ENCODE results near the gene E2F2.
"Not testable (repeated sequence)": the region's sequence is repeated elsewhere in the genome, so short reads cannot be mapped to it uniquely, and the experiment has no call there.

Gene E2F2

DNA sequence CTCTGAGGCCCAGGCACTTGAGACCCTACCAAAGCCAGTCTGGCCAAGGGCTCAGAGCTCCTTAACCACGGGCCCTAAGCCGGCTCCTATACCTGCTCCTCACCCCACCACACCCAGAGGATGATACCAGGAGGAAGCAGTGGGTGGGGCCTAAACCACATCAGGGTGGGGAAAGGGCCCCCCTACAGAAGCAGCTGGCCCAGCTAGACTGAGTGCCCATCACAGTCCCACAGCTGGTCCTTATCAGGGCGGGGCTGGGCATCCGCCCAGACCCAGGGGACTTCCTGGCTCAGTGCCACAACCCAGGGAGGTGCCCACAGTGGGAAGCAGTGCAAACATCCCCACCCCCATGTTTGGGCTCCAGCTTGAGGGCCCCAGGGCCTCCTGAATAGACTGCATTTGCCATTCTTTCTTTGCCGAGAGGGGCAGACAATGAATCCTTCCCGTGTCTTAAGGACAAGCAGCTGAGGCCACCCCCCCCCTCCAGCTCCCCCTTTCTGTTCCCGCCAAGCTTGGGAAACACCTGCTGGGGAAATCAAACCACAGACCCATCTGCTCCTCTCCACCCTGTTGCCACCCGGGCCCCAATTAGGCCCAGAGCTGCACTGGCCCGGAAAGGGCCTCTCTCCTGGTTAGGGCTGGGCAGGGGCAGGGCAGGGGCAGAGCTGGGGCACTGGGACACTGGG is 6.2 kb downstream of the E2F2 start:
- DNase-seq (ENCODE audit: low read depth, low spot score), result no peak

DNA sequence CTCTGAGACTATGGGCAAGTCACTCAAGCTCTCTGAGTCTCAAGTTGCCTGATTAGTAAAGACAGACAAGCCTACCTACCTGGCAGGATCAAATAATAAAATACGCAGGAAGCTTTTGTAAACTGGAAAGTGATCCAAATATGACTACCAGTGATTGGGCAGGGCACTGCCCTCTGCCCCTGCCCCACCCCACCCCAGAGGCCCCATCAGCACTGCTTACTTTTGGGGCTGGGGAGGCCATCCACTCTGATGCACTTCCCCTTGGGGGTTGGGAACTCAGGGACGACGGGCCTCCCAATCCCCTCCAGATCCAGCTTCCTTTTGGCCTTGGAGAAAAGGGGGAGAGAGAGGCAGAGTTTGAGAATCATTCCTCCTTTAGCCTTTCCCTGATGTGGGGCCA is 6.9 kb downstream of the E2F2 start:
- no peak for DNase-seq (ENCODE audit: low read depth, low spot score)

DNA sequence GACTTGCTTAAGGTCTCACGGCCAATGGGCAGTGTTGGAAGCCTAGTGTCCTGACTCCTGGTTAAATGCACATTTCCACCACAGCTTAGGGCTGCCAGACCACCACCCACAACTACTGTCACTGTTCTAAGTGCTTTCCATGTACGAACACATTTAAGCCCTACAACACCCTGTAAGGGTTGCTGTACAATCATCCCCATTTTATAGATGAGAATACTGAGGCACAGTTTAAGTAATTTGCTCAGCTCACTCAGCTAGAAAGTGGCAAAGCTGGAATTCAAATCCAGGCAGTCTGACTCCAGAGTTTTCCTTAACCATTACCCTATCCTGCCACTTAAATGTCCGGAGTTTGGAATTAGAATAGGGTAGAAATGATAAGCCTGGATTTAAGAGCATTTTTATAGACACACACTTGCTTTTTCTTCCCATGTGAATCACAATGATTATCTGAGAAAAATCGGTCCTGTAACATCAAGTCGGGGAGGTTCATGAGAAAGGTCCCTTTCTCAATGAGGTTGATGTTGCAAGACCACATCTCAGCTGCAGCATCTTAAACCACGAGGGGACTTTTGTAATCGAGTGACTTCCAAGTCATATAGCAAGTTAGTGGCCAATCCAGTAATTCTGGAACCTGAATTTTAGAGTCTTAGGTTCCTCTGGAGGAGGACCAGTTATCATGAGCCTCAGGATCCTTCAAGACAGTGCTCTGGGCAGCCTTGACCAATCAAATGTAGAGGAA is 8.6 kb downstream of the E2F2 start:
- no peak for DNase-seq (ENCODE audit: low read depth, low spot score)

DNA sequence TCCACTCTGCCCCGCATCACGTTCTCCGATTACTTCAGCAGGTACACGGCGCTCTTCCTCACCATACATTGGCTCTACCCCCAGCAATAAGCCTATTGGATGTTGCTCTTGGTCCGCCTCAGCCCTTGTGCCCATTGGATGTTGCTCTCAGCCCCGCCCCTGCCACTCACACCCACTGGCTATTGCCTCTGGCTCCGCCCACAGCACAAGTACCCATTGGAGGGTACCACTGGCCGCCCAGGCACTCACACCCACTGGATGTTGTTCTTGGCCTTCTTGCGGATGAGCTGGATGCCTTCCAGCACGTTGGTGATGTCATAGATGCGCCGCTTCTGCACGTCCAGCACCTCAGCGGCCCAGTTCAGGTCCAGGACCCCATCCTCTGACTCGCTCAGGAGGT is 9.4 kb downstream of the E2F2 start:
- DNase-seq (ENCODE audit: low read depth, low spot score), result no peak

DNA sequence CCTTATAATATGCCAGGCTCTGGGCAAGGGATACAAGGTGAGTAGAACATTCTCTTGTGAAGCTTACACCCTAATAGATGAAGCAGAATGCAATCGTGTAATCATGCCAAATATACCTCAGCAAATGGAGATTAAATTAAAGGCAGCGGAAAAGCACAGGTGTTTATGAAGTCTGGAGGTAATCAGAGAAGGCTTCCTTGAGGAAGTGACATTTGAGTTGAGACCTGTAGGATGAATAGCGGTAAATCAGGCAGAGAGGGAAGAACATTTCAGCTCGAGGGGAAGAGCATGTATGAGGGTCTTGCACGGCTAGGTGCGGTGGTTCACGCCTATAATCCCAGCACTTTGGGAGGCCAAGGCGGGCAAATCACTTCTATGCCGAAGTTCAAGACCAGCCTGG is 13.5 kb downstream of the E2F2 start:
- DNase-seq (ENCODE audit: low read depth, low spot score), result no peak

DNA sequence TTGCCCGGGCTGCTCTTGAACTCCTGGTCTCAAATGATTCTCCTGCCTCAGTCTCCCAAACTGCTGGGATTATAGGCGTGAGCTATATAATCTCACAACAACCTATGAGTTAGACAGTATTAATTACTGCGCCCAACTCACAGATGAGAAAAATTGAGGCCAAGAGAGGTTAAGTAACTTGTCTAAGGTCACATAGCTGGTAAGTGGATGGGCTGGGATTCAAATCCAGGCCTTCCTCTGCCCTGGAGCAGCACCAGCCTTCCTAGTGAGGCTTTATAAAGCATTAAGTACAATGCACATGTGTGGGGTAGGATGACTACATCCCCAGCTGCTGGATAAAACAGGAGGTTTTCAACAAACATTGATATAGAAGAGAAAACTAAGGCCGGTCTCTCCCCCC is 15.1 kb downstream of the E2F2 start:
- no peak for DNase-seq (ENCODE audit: low read depth, low spot score)

DNA sequence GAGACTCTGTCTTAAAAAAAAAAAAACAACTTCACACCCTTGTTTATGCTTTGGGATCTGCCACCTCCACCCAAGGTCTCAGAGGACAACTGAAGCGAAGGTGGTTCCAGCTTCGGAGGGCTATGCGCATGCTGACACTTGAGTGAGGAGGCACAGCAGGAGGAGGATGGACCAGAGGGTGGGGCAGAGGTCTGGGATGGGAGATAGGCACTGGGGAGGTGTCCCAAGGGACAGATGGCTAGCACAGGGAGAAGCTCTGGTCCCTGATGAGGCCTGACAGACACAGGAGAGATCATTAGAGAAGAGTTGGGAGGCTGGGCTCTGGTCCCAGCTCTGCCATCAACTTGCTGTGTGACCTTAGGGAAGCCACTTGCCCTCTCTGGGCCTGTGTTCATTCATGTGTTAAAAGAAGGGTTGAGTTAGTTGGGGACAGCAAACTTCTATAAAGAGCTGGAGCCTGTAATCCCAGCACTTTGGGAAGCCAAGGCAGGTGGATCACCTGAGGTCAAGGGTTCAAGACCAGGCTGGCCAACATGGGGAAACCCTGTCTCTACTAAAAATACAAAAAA is 16.8 kb downstream of the E2F2 start:
- DNase-seq (ENCODE audit: low read depth, low spot score), result no peak

DNA sequence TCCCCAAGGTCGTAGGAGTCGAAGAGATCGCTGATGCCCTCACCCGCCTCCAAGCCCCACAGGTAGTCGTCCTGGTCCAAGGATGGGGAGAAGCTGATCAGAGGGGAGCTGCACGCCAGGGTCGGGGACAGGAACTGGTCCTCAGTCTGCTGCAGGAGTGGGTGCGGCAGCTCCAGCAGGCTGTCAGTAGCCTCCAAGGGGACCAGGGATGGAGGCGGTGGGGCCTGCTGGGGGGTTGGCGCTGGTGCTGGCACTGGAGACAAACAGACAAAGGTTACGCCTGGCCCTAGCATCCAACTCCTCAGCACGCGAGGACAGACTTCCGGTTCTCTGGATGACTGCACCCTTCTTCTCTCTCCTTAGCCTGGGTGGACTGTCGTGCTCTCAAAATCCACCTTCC is 21.1 kb downstream of the E2F2 start:
- no peak for DNase-seq (ENCODE audit: low read depth, low spot score)

DNA sequence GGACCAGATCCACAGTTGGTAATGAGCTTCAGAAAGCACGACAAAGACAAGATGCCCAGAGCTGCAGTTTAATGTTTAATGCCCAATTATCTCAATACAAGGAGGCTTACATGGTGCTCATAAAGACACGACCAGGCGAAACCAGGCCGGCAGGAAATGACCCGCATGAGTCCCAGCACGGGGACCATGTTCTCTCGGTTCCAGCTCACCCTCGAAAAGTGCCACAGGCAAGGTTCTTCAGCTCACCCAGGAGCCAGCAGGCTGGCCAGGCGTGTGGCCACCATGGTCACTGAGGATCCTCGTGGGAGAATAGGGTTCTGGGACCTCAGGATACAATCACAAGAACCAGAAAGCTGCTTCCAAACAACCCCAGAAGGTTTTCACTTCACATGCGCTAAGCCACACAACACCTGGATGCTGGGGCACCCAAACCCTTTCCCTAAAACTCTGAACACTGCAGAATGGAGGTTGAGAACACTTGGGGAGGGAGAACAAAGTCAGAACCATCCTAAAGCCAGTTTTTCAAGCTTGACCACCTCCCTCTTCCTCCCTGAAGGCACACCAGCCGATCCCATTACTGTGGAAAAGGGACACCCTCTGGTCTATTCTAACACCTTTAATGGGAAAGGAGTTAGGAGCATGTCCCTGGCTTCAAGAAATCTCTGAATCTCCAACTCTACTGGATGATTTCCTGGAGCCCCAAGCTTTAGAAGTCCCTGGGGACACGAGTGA is 24.5 kb downstream of the E2F2 start:
- peak; percentile 85 for DNase-seq (ENCODE audit: low read depth, low spot score)

DNA sequence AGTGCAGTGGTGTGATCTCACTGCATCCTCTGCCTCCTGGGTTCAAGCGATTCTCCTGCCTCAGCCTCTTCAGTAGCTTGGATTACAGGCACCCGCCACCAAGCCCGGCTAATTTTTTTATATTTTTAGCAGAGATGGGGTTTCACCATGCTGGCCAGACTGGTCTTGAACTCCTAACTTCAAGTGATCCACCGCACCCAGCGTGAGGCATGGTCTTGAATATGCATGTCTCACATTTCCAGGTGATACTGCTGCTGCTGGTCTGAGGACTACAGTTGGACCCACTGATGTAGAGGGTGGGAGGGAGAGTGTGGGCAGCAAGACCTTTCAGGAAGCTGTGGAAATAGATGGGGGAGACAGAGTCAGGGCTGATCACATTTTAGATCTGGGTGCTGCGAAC is 25.2 kb downstream of the E2F2 start:
- DNase-seq (ENCODE audit: low read depth, low spot score), result no peak

DNA sequence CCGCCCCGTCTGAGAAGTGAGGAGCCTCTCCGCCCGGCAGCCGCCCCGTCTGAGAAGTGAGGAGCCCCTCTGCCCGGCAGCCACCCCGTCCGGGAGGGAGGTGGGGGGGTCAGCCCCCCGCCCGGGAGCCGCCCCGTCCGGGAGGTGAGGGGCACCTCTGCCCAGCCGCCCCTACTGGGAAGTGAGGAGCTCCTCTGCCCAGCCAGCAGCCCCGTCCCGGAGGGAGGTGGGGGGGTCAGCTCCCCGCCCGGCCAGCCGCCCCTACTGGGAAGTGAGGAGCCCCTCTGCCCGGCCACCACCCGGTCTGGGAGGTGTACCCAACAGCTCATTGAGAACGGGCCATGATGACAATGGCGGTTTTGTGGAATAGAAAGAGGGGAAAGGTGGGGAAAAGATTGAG is 26.9 kb downstream of the E2F2 start:
- DNase-seq (ENCODE audit: low read depth, low spot score), result not testable (repeated sequence)

DNA sequence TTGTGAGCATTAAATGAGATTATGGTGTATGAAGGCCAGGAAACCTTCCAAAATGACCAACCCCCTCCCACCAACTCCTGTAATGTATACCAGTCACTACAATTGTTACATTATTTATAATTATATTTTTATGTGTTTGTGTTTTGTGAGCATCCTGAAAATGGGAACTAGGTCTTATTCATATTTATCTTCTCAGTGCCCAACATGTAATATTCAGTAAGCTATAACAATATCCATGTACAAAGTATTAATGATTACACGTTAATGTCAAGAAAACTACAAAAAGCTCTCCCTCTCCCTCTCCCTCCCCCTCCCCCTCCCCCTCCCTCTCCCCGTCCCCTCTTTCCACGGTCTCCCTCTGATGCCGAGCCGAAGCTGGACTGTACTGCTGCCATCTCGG is 28.1 kb downstream of the E2F2 start:
- no peak for DNase-seq (ENCODE audit: low read depth, low spot score)

DNA sequence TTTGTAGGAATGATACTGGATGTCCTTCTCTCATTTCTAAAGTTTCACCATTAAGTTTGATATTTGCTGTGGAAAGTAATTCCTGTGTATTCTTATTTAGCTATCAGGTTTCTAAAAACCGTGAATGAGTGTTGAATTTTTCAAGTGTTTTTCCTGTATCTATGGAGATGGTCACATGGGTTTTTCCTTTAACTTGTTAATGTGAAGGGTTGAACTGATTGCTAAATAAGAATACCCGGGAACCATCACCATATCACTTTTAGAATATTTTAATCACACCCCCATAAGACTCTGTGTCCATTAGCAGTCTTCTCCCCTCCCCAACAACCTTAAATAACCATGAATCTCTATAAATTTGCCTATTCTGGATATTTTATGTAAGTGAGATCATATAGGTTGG is 30.6 kb downstream of the E2F2 start:
- no peak for DNase-seq (ENCODE audit: low read depth, low spot score)

DNA sequence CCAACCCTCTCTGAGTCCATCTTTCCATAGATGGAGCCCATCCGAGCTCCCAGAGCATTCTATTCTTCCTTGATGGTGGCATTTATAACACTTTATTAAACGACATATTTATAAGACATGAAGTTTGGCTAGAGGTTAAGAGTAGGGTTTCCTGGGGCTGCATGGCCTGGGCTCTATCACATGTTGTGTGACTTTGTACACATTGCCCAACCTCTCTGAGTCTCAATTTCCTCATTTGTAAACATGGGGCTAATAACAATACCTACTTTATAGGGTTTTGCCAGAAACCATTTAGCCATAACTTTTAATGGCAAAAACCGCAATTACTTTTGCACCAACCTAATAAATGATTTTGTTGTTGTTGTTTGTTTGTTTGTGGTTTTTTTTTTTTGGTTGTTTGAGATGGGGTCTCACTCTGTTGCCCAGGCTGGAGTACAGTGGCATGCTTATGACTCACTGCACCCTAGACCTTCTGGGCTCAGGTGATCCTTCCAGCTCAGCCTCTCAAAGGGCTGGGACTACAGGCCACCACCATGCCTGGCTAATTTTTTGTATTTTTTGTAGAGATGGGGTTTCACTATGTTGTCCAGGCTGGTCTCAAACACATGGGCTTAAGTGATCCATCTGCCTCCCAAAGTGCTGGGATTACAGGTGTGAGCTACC is 33.1 kb downstream of the E2F2 start:
- no peak for DNase-seq (ENCODE audit: low read depth, low spot score)

DNA sequence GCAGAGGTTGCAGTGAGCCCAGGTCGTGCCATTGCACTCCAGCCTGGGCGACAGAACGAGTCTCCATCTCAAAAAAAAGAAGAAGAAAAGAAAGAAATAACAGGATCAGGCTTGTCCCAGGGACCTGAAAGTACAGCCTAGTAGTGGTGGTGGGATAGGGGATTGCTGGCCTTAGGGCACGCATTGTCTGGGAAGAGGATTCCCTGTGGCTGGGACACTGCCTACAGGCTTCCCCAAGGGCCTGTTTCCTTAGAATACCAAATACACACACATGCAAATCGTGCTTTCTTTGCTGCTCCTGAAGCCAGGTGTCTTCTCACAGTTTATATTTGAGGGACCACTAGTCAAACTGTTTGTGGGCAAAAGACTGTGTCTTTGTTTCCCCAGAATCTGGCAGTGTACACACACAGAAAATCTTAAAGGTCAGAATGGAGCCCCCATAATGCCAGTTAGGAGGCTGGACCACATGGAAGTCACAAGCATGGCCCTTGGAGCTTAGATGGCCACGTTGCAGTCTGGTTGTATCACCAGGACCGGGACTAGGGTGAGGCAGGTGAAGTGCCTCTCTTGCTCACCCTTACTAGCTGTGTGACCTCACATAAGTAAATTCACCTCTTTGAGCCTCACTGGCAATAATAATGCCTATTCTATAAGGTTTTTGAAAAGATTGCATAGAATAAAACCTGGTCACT is 34.4 kb downstream of the E2F2 start:
- peak; percentile 74 for DNase-seq (ENCODE audit: low read depth, low spot score)

DNA sequence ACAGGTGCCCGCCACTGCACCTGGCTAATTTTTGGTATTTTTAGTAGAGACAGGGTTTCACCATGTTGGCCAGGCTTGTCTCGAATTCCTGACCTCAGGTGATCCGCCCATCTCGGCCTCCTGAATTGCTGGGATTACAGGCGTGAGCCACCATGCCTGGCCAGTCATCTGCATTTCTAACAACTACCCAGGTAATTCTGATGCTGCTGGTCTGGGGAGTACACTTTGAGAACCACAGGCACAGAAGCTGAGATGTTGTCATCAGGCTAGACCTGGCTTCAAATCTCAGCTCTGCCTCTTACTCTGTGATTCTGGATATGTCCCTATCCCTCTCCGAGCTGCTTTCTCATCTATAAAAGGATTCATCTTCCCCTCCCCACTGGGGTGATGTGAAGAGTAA is 36.2 kb downstream of the E2F2 start:
- DNase-seq (ENCODE audit: low read depth, low spot score), result not testable (repeated sequence)

DNA sequence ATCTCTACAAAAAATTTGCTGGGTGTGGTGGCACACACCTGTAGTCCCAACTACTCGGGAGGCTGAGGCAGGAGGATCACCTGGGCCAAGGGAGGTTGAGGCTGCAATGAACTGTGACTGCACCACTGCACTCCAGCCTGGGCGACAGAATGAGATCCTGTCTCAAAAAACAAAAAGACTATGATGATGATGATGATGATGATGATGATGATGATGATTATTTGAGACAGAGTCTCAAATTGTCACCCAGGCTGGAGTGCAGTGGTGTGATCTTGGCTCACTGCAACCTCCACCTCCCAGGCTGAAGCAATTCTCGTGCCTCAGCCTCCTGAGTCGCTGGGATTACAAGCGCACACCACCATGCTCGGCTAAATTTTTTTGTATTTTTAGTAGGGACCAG is 38.3 kb downstream of the E2F2 start:
- not testable (repeated sequence) for DNase-seq (ENCODE audit: low read depth, low spot score)

DNA sequence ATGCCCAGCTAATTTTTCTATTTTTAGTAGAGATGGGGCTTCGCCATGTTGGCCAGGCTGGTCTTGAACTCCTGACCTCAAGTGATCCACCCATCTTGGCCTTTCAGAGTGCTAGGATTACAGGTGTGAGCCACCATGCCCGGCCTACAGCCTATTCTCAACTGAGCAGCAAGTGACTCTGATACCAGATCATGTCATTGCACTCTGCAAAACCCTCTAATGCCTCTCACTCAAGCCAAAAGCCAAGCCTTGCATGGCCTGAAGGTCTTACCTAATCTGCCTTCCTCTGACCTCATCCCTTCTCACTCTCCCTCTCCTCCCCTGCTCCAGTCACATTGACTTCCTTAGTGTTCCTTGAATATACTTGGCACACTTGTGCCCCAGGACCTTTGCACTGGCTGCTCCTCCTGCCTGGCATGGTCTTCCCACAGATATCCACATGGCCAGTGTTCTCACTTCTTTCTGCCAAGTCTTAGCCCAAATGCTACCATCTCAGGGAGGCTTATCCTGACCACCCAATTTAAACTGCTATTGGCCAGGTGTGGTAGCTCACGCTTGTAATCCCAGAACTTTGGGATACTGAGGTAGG is 38.8 kb downstream of the E2F2 start:
- DNase-seq (ENCODE audit: low read depth, low spot score), result no peak

DNA sequence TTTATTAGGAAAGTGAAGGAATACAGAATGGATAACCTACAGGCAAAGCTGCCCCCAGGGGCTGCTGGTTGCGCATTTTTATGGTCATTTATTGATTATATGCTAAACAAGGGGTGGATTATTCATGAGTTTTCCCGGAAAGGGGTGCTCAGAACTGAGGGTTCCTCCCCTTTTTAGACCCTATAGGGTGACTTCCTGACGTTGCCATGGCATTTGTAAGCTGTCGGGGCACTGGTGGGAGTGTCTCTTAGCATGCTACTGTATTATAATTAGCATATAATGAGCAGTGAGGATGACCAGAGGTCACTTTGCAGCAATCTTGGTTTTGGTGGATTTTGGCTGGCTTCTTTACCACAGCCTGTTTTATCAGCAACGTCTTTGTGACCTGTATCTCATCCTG is 41.2 kb downstream of the E2F2 start:
- DNase-seq (ENCODE audit: low read depth, low spot score), result no peak

DNA sequence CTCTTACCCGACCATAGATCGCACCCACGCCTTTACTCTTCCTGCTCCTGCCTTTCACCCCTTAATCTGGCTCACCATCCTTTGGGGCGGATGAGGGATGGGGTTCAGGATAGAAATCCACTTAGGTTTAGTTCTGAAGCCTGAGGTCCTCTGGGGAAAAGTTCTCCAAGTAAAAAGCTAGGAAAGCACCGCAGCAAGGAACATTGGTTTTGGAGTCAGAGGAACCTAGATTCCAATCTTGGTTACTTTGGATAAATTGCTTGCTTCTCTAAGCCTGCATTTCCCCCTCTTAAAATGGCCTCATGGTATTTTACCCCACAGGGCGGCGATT is 46.1 kb downstream of the E2F2 start:
- DNase-seq (ENCODE audit: low read depth, low spot score), result no peak
